HG03469 (cell line): Measurements from ENCODE around the gene ARL6IP4.

ENCODE experiments used
- ATAC-seq: cut with Tn5 transposase; IDR thresholded peaks from one replicate; pipeline ENCODE4 v1.9.1; 2021; ENCODE audit warnings: mild to moderate bottlenecking, moderate library complexity, moderate number of reproducible peaks; ENCODE audit not compliant: unreplicated experiment

The ARL6IP4 gene

GRCh38 chr12:122977655-122978392 is 2.7 kb upstream of the ARL6IP4 start:
- no peak for ATAC-seq

- no peak for ATAC-seq
Observed at GRCh38 chr12:122978507-122978955, 1.9 kb upstream of the ARL6IP4 start.

GRCh38 chr12:122979001-122979907 is 1.2 kb upstream of the ARL6IP4 start:
- no peak for ATAC-seq

GRCh38 chr12:122979908-122980182 is 636 bp upstream of the ARL6IP4 start:
- no peak for ATAC-seq

GRCh38 chr12:122981036-122981471 is 573 bp downstream of the ARL6IP4 start:
- ATAC-seq, result no peak

GRCh38 chr12:122981587-122982476 is 1.4 kb downstream of the ARL6IP4 start:
- no peak for ATAC-seq

- no peak for ATAC-seq
Observed at GRCh38 chr12:122982477-122982815, 2.0 kb downstream of the ARL6IP4 start.

GRCh38 chr12:122982963-122983788 is 2.7 kb downstream of the ARL6IP4 start:
- ATAC-seq, result no peak

- ATAC-seq, result no peak
Observed at GRCh38 chr12:122983789-122984515, 3.5 kb downstream of the ARL6IP4 start.

- ATAC-seq, result no peak
Observed at GRCh38 chr12:122984612-122985337, 4.3 kb downstream of the ARL6IP4 start.

- ATAC-seq, result no peak
Observed at GRCh38 chr12:122985338-122986257, 5.1 kb downstream of the ARL6IP4 start.

- no peak for ATAC-seq
Observed at GRCh38 chr12:122986258-122986871, 5.9 kb downstream of the ARL6IP4 start.

- ATAC-seq, result no peak
Observed at GRCh38 chr12:122987086-122987951, 6.8 kb downstream of the ARL6IP4 start.

- ATAC-seq, result no peak
Observed at GRCh38 chr12:122988036-122988435, 7.6 kb downstream of the ARL6IP4 start.

- ATAC-seq, result no peak
Observed at GRCh38 chr12:122988612-122989212, 8.2 kb downstream of the ARL6IP4 start.

- ATAC-seq, result no peak
Observed at GRCh38 chr12:122989225-122989839, 8.9 kb downstream of the ARL6IP4 start.
